ENCODE results near the gene ALMS1. TPM values are rescaled to one million over a fixed set of nuclear protein-coding genes. Genes with fewer than 3 reads are reported as not detected.
A peak's percentile ranks its signal among the peaks of the same experiment; 100 is the strongest.
"Not testable (repeated sequence)": the region's sequence is repeated elsewhere in the genome, so short reads cannot be mapped to it uniquely, and the experiment has no call there.

Gene ALMS1
- total RNA-seq, 1 experiment from 2014 or later = 37.3 TPM

DNA sequence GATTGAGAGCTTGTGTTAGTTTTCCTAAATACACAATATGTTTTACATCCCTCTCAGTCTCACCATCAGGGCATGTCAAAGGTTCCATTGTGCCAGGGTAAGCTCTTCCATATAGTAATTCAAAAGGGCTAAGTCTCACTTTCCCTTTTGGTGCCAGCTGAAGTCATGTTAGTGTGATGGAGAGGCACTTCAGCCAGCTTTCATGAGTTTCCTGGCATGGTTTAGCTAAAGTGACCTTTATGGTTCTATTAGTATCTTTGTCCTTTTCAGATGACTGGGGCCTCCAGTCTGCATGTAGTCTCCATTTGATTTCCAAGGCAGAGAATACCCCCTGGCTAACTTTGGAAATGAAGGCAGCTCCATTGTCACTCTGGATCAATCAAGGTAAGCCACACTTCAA lies 229.4 kb downstream of the ALMS1 start:
- H3K36me3 ChIP-seq (ENCODE audit: insufficient read depth, low read length, poor library complexity, severe bottlenecking) = no peaks in the 10 kb centered on the region
- no peaks in the 10 kb centered on the region for H3K4me1 ChIP-seq (ENCODE audit: insufficient read depth, low read length, poor library complexity, severe bottlenecking)
- ChIA-PET POLR2A (ENCODE audit: low non-redundant PET) (no interaction called here), CTCF (no interaction called here)
- no peak overlapping the region for H3K27ac ChIP-seq (ENCODE audit: low read depth, low read length, poor library complexity, severe bottlenecking)
- H3K27me3 ChIP-seq (replicated peaks; ENCODE audit: insufficient read depth, low read depth, low read length, poor library complexity) = no peaks in the 10 kb centered on the region
- no peak for DNase-seq (ENCODE audit: low spot score)
- intact Hi-C loops (cut with micrococcal nuclease; ENCODE audit: unreplicated experiment) = no loop called here
- TF ChIP-seq, protein P1, sequence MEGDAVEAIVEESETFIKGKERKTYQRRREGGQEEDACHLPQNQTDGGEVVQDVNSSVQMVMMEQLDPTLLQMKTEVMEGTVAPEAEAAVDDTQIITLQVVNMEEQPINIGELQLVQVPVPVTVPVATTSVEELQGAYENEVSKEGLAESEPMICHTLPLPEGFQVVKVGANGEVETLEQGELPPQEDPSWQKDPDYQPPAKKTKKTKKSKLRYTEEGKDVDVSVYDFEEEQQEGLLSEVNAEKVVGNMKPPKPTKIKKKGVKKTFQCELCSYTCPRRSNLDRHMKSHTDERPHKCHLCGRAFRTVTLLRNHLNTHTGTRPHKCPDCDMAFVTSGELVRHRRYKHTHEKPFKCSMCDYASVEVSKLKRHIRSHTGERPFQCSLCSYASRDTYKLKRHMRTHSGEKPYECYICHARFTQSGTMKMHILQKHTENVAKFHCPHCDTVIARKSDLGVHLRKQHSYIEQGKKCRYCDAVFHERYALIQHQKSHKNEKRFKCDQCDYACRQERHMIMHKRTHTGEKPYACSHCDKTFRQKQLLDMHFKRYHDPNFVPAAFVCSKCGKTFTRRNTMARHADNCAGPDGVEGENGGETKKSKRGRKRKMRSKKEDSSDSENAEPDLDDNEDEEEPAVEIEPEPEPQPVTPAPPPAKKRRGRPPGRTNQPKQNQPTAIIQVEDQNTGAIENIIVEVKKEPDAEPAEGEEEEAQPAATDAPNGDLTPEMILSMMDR (conservative IDR thresholded peaks at IDR 0.05; ENCODE audit: low read depth, low read length) = no peak
- no peak for TF ChIP-seq EZH2 (IDR thresholded peaks at IDR 0.05; ENCODE audit: borderline replicate concordance, low read depth, low read length, poor library complexity, severe bottlenecking)
- no peaks in the 10 kb centered on the region for H3K9me3 ChIP-seq (ENCODE audit: low read depth, low read length, poor library complexity, severe bottlenecking)
- no TSS peak for BruUV-seq (replicated peaks)
- no peak overlapping the region for H3K4me3 ChIP-seq (ENCODE audit: low read depth, low read length, poor library complexity, severe bottlenecking)

DNA sequence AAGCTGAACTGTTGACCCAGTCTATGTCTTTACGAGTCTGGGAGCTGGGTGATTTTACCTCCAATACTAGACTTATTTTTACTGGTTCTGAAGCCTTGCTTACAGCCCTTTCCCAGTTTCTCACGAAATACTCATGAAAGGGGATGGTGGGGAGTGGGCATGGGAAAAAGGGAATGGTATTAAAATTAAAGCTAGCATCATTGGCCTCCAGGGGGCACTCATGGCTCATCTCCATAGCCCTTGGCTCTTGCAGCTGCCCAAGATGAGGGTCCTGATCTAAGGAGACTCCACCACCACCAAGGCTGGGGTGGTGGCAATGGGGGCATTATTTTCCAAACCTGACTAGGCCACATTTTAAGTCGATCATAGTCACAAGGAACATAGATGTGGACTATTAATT lies 234.3 kb downstream of the ALMS1 start:
- intact Hi-C loops (cut with micrococcal nuclease; ENCODE audit: unreplicated experiment); H3K27ac ChIP-seq (ENCODE audit: low read depth, low read length, poor library complexity, severe bottlenecking); H3K4me1 ChIP-seq (ENCODE audit: insufficient read depth, low read length, poor library complexity, severe bottlenecking); H3K27me3 ChIP-seq (replicated peaks; ENCODE audit: insufficient read depth, low read depth, low read length, poor library complexity); POLR2A ChIA-PET (ENCODE audit: low non-redundant PET); H3K36me3 ChIP-seq (ENCODE audit: insufficient read depth, low read length, poor library complexity, severe bottlenecking); H3K4me3 ChIP-seq (ENCODE audit: low read depth, low read length, poor library complexity, severe bottlenecking); H3K9me3 ChIP-seq (ENCODE audit: low read depth, low read length, poor library complexity, severe bottlenecking); BruUV-seq (replicated peaks): not testable (repeated sequence)
- CTCF ChIA-PET = interaction anchor here (0.6 to 1.2 kb wide), 2 partner anchors 60 to 160 kb away, joined by 3 to 4 read pairs; partner anchors contain the start of gene DUSP11
- TF ChIP-seq, protein P1 (conservative IDR thresholded peaks at IDR 0.05; ENCODE audit: low read depth, low read length) = peak; percentile 53
- DNase-seq (ENCODE audit: low spot score) = peak; percentile 17

DNA sequence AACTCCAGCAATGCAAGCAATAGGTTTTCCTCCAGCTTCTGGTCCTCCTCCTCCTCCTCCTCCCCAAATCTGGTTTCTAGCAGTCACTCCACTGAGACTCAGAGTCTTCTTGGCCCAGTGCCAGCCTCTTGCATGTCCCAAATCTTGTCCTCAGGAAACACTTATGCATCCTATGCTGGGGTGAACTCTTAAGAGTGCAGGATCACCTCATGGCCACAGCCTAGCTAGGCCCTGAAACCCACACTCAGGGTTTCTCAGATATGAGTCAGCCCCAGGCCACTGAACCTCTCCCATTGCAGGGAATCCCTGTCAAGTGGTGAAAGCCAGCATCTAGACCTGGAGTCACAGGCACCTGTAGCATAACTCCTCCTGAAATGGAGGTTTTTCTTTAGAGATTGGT lies 238.4 kb downstream of the ALMS1 start:
- intact Hi-C loops (cut with micrococcal nuclease; ENCODE audit: unreplicated experiment) = not testable (repeated sequence)

DNA sequence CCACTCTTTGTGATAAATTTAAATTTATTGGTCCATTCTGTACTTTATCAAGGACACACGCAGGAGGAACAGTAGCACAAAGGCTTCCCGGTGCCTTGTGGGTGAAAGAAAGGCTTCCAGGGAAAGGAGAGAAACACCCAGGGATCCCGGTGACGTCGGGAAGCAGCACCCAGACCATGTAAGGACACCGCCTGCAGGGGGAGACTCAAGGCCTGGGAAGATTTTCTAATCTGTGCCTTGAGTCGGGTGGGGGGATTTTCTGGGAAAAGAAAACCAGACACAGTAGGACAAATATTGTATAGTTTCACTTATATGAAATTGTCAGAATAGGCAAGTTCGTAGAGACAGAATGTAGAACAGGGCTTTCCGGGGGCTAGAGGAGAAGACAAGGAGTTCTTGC lies 239.0 kb downstream of the ALMS1 start:
- POLR2A ChIA-PET (ENCODE audit: low non-redundant PET); DNase-seq (ENCODE audit: low spot score); H3K4me1 ChIP-seq (ENCODE audit: insufficient read depth, low read length, poor library complexity, severe bottlenecking); H3K9me3 ChIP-seq (ENCODE audit: low read depth, low read length, poor library complexity, severe bottlenecking); H3K27me3 ChIP-seq (replicated peaks; ENCODE audit: insufficient read depth, low read depth, low read length, poor library complexity); H3K4me3 ChIP-seq (ENCODE audit: low read depth, low read length, poor library complexity, severe bottlenecking); H3K27ac ChIP-seq (ENCODE audit: low read depth, low read length, poor library complexity, severe bottlenecking); BruUV-seq (replicated peaks); CTCF ChIA-PET; intact Hi-C loops (cut with micrococcal nuclease; ENCODE audit: unreplicated experiment); H3K36me3 ChIP-seq (ENCODE audit: insufficient read depth, low read length, poor library complexity, severe bottlenecking): not testable (repeated sequence)

More for the DNA sequence above, 238.4 kb downstream of the ALMS1 start:
- H3K27ac ChIP-seq (ENCODE audit: low read depth, low read length, poor library complexity, severe bottlenecking); H3K27me3 ChIP-seq (replicated peaks; ENCODE audit: insufficient read depth, low read depth, low read length, poor library complexity); H3K4me3 ChIP-seq (ENCODE audit: low read depth, low read length, poor library complexity, severe bottlenecking); H3K9me3 ChIP-seq (ENCODE audit: low read depth, low read length, poor library complexity, severe bottlenecking); H3K4me1 ChIP-seq (ENCODE audit: insufficient read depth, low read length, poor library complexity, severe bottlenecking); CTCF ChIA-PET; BruUV-seq (replicated peaks); POLR2A ChIA-PET (ENCODE audit: low non-redundant PET); DNase-seq (ENCODE audit: low spot score); H3K36me3 ChIP-seq (ENCODE audit: insufficient read depth, low read length, poor library complexity, severe bottlenecking): not testable (repeated sequence)

DNA sequence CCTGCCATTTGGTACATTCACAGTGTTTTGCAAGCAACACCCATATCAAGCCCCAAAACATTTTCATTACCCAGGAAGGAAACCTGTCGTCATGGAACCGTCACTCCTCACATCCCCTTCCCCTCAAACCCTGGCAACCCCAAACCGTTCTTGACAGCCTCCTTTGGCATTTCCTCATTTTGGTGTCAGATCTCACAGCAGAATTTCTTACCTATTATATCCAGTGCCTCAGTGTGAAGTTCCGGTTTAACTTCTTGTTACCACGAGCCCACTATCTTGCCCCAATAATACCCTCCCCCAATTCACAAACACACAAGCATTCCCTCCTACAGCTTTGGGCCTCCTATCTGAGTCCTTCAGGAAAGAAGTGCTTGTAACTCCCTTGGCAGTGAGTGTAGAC lies 240.6 kb downstream of the ALMS1 start:
- H3K9me3 ChIP-seq (ENCODE audit: low read depth, low read length, poor library complexity, severe bottlenecking); H3K4me1 ChIP-seq (ENCODE audit: insufficient read depth, low read length, poor library complexity, severe bottlenecking); H3K27me3 ChIP-seq (replicated peaks; ENCODE audit: insufficient read depth, low read depth, low read length, poor library complexity); BruUV-seq (replicated peaks); POLR2A ChIA-PET (ENCODE audit: low non-redundant PET); intact Hi-C loops (cut with micrococcal nuclease; ENCODE audit: unreplicated experiment); H3K4me3 ChIP-seq (ENCODE audit: low read depth, low read length, poor library complexity, severe bottlenecking); CTCF ChIA-PET; DNase-seq (ENCODE audit: low spot score); H3K27ac ChIP-seq (ENCODE audit: low read depth, low read length, poor library complexity, severe bottlenecking); H3K36me3 ChIP-seq (ENCODE audit: insufficient read depth, low read length, poor library complexity, severe bottlenecking): not testable (repeated sequence)

DNA sequence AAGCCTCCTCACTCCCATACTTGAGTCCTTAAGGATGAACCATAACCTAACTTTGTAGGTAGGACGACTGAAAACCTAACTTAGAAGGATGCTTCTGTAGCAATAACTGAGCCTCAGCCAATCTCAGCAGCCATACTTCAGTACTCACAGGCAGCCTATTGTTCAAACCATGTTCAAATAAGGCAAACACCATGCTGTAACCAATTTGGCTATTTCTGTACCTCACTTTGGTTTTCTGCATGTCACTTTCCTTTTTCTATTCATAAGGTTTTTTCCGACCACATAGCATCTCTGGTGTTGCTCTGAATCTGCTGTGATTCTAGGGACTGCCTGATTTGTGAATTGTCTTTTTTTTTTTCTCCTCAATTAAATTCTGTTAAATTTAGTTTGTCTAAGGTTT lies 242.9 kb downstream of the ALMS1 start:
- POLR2A ChIA-PET (ENCODE audit: low non-redundant PET); H3K27me3 ChIP-seq (replicated peaks; ENCODE audit: insufficient read depth, low read depth, low read length, poor library complexity); DNase-seq (ENCODE audit: low spot score); H3K9me3 ChIP-seq (ENCODE audit: low read depth, low read length, poor library complexity, severe bottlenecking); H3K27ac ChIP-seq (ENCODE audit: low read depth, low read length, poor library complexity, severe bottlenecking); H3K4me3 ChIP-seq (ENCODE audit: low read depth, low read length, poor library complexity, severe bottlenecking); H3K36me3 ChIP-seq (ENCODE audit: insufficient read depth, low read length, poor library complexity, severe bottlenecking); BruUV-seq (replicated peaks); intact Hi-C loops (cut with micrococcal nuclease; ENCODE audit: unreplicated experiment); CTCF ChIA-PET; H3K4me1 ChIP-seq (ENCODE audit: insufficient read depth, low read length, poor library complexity, severe bottlenecking): not testable (repeated sequence)
